ENCODE data around the gene TMEM235.

TMEM235 gene

DNA sequence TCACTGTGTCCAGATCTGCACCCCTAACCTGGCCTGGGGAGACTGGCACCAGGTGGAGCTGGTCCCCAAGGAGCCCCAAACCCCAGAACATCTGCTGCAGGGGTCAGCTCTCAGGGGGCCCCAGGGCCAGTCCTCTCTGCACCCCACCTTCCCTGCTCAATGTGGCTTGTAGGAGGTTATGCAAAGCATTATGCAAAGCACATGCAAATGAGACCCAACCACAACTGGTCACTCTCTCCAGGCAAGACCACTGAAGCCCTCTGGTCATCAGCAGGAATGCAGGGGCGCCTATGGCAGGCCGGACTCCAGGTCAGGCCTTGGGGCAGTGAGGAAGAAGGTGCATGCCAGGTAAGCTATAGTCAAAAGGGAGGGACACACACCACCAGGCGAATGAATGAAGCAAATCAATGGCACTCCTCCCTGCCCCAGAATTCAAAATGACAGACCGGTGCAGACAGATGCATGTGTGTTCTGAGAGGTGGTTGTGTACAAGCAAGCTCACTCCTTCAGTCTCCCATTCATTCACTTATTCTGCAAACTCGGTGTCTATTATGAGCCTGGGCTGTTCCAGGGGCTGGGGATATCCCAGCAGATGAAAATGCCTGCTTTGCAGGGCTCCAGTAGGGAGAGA, 48.0 kb downstream of the TMEM235 start:
- no peak for TF ChIP-seq POLR2AphosphoS5 (IDR thresholded peaks at IDR 0.05; ENCODE audit: low read depth, low read length)

DNA sequence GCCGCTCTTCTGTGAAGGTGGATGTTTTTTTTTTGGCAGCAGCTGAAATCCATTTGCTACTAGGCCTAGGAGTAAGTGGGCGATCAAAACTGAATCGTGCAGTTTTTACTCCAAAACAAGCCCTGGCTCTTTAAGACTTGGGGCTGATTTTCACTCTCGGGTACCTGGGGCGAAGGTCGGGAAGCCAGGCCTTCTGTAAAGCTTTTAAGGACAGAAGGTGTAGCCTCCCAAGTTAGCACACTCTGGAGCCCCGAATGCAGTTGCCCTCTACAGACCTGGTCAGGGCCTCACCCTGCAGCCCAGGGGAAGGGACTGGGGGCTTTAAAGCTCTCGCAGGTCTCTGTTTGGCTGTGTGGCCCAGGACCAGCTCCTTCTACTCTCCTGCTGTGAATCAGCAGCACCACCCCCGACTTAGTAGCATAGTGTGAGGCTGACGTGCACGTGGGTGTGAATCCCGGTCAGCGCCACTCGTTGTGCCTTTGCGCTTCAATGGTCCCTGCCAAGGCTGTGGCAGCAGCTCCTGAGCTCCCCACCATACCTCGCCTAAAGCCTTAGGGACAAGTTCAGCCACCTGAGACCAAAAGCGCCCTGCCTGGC, 49.9 kb downstream of the TMEM235 start:
- TF ChIP-seq POLR2AphosphoS5 (IDR thresholded peaks at IDR 0.05; ENCODE audit: low read depth, low read length) (no peak), FOXP2 (optimal IDR thresholded peaks at IDR 0.05; ENCODE audit: borderline replicate concordance, extremely low read depth, extremely low read length, insufficient read depth) (no peak), TAF1 (IDR thresholded peaks at IDR 0.05; ENCODE audit: borderline replicate concordance, insufficient read depth, low read length) (no peak), SIN3A (IDR thresholded peaks at IDR 0.05; ENCODE audit: borderline replicate concordance, insufficient read depth, low read length) (no peak)
- TF ChIP-seq, protein P1, sequence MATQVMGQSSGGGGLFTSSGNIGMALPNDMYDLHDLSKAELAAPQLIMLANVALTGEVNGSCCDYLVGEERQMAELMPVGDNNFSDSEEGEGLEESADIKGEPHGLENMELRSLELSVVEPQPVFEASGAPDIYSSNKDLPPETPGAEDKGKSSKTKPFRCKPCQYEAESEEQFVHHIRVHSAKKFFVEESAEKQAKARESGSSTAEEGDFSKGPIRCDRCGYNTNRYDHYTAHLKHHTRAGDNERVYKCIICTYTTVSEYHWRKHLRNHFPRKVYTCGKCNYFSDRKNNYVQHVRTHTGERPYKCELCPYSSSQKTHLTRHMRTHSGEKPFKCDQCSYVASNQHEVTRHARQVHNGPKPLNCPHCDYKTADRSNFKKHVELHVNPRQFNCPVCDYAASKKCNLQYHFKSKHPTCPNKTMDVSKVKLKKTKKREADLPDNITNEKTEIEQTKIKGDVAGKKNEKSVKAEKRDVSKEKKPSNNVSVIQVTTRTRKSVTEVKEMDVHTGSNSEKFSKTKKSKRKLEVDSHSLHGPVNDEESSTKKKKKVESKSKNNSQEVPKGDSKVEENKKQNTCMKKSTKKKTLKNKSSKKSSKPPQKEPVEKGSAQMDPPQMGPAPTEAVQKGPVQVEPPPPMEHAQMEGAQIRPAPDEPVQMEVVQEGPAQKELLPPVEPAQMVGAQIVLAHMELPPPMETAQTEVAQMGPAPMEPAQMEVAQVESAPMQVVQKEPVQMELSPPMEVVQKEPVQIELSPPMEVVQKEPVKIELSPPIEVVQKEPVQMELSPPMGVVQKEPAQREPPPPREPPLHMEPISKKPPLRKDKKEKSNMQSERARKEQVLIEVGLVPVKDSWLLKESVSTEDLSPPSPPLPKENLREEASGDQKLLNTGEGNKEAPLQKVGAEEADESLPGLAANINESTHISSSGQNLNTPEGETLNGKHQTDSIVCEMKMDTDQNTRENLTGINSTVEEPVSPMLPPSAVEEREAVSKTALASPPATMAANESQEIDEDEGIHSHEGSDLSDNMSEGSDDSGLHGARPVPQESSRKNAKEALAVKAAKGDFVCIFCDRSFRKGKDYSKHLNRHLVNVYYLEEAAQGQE (IDR thresholded peaks at IDR 0.05; ENCODE audit: insufficient read depth in 1 of 2, low read depth in 2 of 2, low read length in 2 of 2) = no peak

DNA sequence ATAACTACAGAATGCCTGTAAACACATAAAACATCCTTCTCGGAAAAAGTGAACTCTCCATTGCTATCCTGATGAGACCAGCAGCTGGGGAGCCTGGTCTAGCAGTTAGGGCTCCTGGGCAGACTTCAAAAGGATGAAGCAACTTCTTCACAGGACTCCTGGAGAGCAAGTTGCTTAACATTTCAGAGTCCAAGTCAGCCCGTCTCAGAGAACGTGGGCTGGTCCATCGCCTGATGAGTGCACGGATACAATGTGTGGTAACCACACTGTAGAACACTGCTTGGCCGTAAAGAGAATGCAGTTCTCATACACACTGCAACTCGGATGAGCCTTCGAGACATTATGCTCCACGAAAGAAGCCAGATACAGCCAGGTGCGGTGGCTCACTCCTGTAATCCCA, 52.7 kb downstream of the TMEM235 start:
- TF ChIP-seq POLR2AphosphoS5 (IDR thresholded peaks at IDR 0.05; ENCODE audit: low read depth, low read length) (no peak), FOXP2 (optimal IDR thresholded peaks at IDR 0.05; ENCODE audit: borderline replicate concordance, extremely low read depth, extremely low read length, insufficient read depth) (no peak), TAF1 (IDR thresholded peaks at IDR 0.05; ENCODE audit: borderline replicate concordance, insufficient read depth, low read length) (no peak)
- TF ChIP-seq, protein P1 (IDR thresholded peaks at IDR 0.05; ENCODE audit: insufficient read depth in 1 of 2, low read depth in 2 of 2, low read length in 2 of 2) = no peak

DNA sequence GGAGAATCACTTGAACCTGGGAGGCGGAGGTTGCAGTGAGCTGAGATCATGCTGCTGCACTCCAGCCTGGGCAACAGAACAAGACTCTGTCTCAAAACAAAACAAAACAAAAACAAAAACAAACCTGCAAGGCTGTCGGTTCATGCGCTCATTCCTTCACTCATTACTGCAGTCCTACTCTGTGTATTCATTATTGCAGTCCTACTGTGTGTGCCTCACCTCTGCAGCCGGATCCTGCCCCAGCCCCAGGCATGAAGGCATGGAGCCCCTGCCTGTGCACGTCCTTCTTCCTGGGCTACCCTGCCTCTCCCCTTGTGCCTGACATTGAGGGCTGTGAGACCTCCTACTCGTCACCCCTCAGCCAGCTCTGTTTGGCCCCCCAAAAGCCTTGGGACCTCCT, 57.6 kb downstream of the TMEM235 start:
- TF ChIP-seq SIN3A (IDR thresholded peaks at IDR 0.05; ENCODE audit: borderline replicate concordance, insufficient read depth, low read length) (no peak), POLR2AphosphoS5 (IDR thresholded peaks at IDR 0.05; ENCODE audit: low read depth, low read length) (no peak), FOXP2 (optimal IDR thresholded peaks at IDR 0.05; ENCODE audit: borderline replicate concordance, extremely low read depth, extremely low read length, insufficient read depth) (no peak), TAF1 (IDR thresholded peaks at IDR 0.05; ENCODE audit: borderline replicate concordance, insufficient read depth, low read length) (no peak)
- TF ChIP-seq, protein P1 (IDR thresholded peaks at IDR 0.05; ENCODE audit: insufficient read depth in 1 of 2, low read depth in 2 of 2, low read length in 2 of 2) = no peak

DNA sequence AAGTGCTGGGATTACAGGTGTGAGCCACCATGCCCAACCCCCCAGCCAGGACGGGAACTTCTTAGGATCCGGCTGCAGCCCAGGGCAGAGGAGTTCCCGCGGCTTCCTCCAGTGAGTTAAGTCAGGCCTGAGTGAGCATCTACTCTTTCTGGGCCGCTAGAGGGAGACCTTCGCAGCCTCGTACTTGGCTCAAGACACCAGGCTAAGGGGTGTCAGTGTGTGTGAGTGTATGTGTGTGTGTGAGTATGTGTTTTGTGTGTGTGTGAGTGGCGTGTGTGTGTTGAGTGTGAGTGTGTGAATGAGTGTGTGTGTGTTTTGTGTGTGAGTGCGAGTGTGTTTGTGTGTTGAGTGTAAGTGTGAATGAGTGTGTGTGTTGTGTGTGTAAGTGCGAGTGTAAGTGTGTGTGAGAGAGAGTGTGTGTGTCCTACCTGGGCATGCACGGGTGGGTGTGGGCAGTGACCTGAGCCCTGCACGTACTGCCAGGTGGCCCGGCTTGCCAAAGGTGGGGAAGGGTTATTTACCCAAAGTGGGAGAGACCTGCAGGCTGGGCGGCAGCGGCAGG, 58.5 kb downstream of the TMEM235 start:
- no peak for TF ChIP-seq SIN3A (IDR thresholded peaks at IDR 0.05; ENCODE audit: borderline replicate concordance, insufficient read depth, low read length)
- no peak for TF ChIP-seq TAF1 (IDR thresholded peaks at IDR 0.05; ENCODE audit: borderline replicate concordance, insufficient read depth, low read length)
- peak; percentile 6 for TF ChIP-seq FOXP2 (optimal IDR thresholded peaks at IDR 0.05; ENCODE audit: borderline replicate concordance, extremely low read depth, extremely low read length, insufficient read depth)
